Activated CD8-positive, alpha-beta T cell treated with anti-CD3 and anti-CD28 coated beads for 36 hours (primary cell): ENCODE results near the gene DLG5. TPM values are rescaled to one million over a fixed set of nuclear protein-coding genes. Genes with fewer than 3 reads are reported as not detected.

Source experiments
- ATAC-seq: fragments of 200-7000 bp; cut with Tn5 transposase; one replicate; pipeline ENCODE4 v1.10.0; 2021; ENCODE audit warnings: mild to moderate bottlenecking, moderate library complexity
- CTCF ChIA-PET: fragments of 350-600 bp; sonication (Branson Sonifier 250); formaldehyde crosslinking; loops from one replicate; lab custom pipeline; 2021; ENCODE audit warnings: antibody characterized with exemption; lab: Charles Lee
- POLR2A ChIA-PET: fragments of 350-600 bp; sonication (Branson Sonifier 250); formaldehyde crosslinking; loops from one replicate; lab custom pipeline; 2021; ENCODE audit warnings: antibody characterized with exemption; lab: Charles Lee
- DNase-seq: peaks from one replicate; pipeline ENCODE4 v3.0.0-alpha.2; 2020
- H3K27ac Mint-ChIP-seq: one replicate; pipeline ENCODE4 v1.8.0; 2021; ENCODE audit warnings: mild to moderate bottlenecking, mixed read lengths
- H3K27me3 Mint-ChIP-seq: one replicate; pipeline ENCODE4 v1.8.0; 2021; ENCODE audit warnings: mixed read lengths
- H3K36me3 Mint-ChIP-seq: one replicate; pipeline ENCODE4 v1.8.0; 2021; ENCODE audit warnings: low read depth, mixed read lengths
- H3K4me1 Mint-ChIP-seq: one replicate; pipeline ENCODE4 v1.8.0; 2021; ENCODE audit warnings: low read depth, mixed read lengths
- H3K4me3 Mint-ChIP-seq: one replicate; pipeline ENCODE4 v1.8.0; 2021; ENCODE audit warnings: mild to moderate bottlenecking, moderate library complexity, mixed read lengths
- H3K9me3 Mint-ChIP-seq: one replicate; pipeline ENCODE4 v1.8.0; 2021; ENCODE audit warnings: mixed read lengths
- CTCF ChIP-seq: fragments of 200-600 bp; IDR thresholded peaks from one replicate; pipeline ENCODE4 v1.8.0; 2022; ENCODE audit warnings: antibody characterized with exemption, mild to moderate bottlenecking
- intact Hi-C: fragments of 100-400 bp; cut with micrococcal nuclease; formaldehyde crosslinking; loops from one replicate; pipeline ENCODE4 v1.10.0; 2022
- total RNA-seq, 2 experiments: library from RNA; stranded (reverse); gene quantifications; one replicate each; pipeline ENCODE4 v1.2.3, GENCODE V29; 2021

Gene DLG5
- total RNA-seq, 2 experiments from 2014 or later, result 2.7 to 4.8 TPM

DNA sequence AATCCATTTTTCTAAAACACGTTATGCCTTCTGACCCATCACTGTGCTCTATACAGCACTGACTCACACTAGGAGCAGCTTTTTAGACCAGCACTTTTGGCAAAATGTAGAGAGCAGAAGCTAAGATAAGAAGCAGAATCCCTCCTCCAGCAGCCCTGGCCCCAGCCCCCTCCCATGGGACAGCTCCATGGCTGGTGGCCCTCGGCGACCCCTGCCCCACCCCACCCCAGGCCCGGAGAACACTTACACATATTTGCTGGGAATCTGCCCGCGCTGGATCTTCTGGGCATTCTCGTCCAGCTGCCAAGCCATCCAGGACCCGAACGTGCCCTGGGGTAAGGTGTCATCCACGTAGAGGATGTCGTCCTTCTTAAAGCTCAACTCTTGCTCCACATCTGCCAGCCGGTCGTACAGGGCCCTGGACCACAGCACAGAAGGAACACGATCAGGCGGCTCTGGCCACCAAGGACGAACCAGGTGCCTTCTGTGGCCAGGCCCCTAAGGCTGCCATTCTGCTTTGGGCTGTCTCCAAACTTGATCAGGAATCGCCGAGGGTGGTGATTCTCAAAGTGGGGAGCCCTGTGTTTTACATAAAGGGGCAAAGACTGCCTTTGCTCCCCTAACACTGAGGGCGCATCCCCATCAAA, 119.9 kb downstream of the DLG5 start:
- ChIA-PET CTCF (no interaction called here), POLR2A (no interaction called here)
- no peak for TF ChIP-seq CTCF
- ATAC-seq (no peak), DNase-seq (no peak)
- Mint-ChIP-seq H3K4me3 (no peak overlapping the region), H3K9me3 (no peaks in the 10 kb centered on the region), H3K27me3 (peaks cover 2% of the 10 kb centered on the region), H3K4me1 (peaks cover 7% of the 10 kb centered on the region), H3K36me3 (no peaks in the 10 kb centered on the region), H3K27ac (no peak overlapping the region)
- intact Hi-C loops, result no loop called here

DNA sequence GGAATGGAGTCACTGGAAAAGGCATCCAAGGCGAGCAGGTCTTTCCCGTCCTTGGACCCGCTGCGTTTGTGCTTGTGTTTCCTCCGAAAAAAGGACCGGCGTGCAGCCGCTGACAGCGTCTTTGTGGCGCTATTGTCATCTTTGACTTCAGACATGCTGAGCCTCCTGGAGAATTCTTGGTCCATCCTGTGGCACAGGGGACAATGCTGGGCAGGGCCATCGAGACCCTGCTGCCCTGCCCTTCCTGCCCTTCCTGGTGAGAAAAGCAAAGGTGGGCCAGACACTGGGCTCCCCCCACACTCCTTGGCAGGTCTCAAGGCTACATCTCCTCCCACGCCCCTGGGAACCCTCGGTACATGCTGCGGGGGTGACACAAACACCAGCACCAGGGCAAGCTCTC, 120.9 kb downstream of the DLG5 start:
- H3K27me3 Mint-ChIP-seq, result peaks cover 2% of the 10 kb centered on the region
- no peaks in the 10 kb centered on the region for H3K36me3 Mint-ChIP-seq
- ATAC-seq (no peak), DNase-seq (no peak)
- peaks cover 17% of the 10 kb centered on the region for H3K4me1 Mint-ChIP-seq
- intact Hi-C loops, result no loop called here
- no peak overlapping the region for H3K4me3 Mint-ChIP-seq
- TF ChIP-seq CTCF, result no peak
- H3K27ac Mint-ChIP-seq, result no peak overlapping the region
- CTCF ChIA-PET, result no interaction called here
- H3K9me3 Mint-ChIP-seq, result no peaks in the 10 kb centered on the region
- POLR2A ChIA-PET, result no interaction called here

DNA sequence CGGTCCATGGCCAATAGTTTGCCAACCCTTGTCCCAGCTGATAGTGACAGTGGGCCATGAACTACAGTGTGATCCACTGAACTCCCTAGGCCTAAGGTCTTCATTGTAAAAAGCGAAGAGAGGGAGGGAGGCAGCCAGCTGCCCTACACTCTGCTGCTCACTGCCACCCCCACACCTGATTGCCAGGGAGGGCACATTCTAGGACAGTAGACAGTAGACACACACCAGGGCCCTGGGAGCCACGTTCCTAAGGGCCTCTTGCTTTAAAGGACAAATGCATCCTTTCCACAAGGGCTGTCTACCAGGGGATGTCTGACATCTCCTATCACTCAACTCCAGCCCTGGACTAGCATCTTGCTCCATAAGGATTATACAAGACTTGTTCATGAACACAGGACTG, 122.2 kb downstream of the DLG5 start:
- Mint-ChIP-seq H3K4me1 (peaks cover 17% of the 10 kb centered on the region), H3K27me3 (peaks cover 4% of the 10 kb centered on the region), H3K36me3 (no peaks in the 10 kb centered on the region), H3K27ac (no peak overlapping the region), H3K9me3 (no peaks in the 10 kb centered on the region), H3K4me3 (no peak overlapping the region)
- ChIA-PET POLR2A (interaction anchor here (1.2 kb wide), 1 partner anchor 13 kb away, joined by 3 read pairs; no protein-coding TSS in a partner anchor), CTCF (interaction anchor here (0.9 kb wide), 1 partner anchor 93 kb away, joined by 4 read pairs; no protein-coding TSS in a partner anchor)
- ATAC-seq (no peak), DNase-seq (no peak)
- TF ChIP-seq CTCF, result no peak
- intact Hi-C loops, result no loop called here

- H3K4me1 Mint-ChIP-seq, result peaks cover 22% of the 10 kb centered on the region
- ATAC-seq (peak; percentile 96), DNase-seq (peak; percentile 89)
- ChIA-PET CTCF (no interaction called here), POLR2A (no interaction called here)
- intact Hi-C loops, result no loop called here
- no peaks in the 10 kb centered on the region for H3K36me3 Mint-ChIP-seq
- no peak overlapping the region for H3K4me3 Mint-ChIP-seq
- no peaks in the 10 kb centered on the region for H3K9me3 Mint-ChIP-seq
- peaks cover 11% of the 10 kb centered on the region for H3K27me3 Mint-ChIP-seq
- H3K27ac Mint-ChIP-seq, result peak overlapping the region; percentile 64
- TF ChIP-seq CTCF, result no peak
Observed at GRCh38 chr10:77801474-77802161, 124.9 kb downstream of the DLG5 start.

DNA sequence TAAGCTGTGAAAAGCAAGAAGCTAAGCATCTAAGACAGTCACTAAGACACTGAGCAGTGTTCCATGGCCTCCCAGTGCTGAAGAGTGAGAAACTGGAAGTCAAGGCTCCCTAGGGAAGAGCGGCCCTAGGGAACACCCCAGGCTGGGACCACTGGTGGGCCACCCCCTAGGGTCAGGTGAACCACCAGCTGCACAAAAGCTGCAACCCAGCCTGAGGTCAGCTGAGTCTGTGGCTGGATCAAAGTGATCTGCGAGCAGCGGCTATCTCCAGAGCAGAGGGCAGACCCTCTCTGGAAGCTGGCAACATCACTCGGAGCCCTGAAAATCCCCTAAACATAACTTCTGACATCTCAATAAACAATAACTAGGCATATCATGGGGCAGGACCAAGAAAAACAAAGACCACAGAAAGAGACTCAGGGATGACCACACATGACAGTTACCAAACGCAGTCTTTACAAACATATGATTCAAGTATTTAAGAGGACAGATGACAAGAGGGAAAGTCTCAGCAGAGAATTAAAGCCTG, 125.8 kb downstream of the DLG5 start:
- H3K4me3 Mint-ChIP-seq, result no peak overlapping the region
- CTCF ChIA-PET, result no interaction called here

More for the DNA sequence above, 125.8 kb downstream of the DLG5 start:
- intact Hi-C loops, result no loop called here
- Mint-ChIP-seq H3K27ac (peak overlapping the region; percentile 60), H3K4me1 (peaks cover 22% of the 10 kb centered on the region), H3K9me3 (no peaks in the 10 kb centered on the region), H3K27me3 (peaks cover 11% of the 10 kb centered on the region), H3K36me3 (no peaks in the 10 kb centered on the region)
- POLR2A ChIA-PET, result interaction anchor here (0.6 kb wide), 1 partner anchor 212 kb away, joined by 3 read pairs; no protein-coding TSS in a partner anchor
- DNase-seq (no peak), ATAC-seq (peak; percentile 8)
- no peak for TF ChIP-seq CTCF
